Inferior parietal cortex (tissue), 1 donor: ENCODE results near the gene BCAS4.
"Not testable (repeated sequence)": the region's sequence is repeated elsewhere in the genome, so short reads cannot be mapped to it uniquely, and the experiment has no call there.

Source experiments
- DNase-seq: peaks from one replicate; pipeline ENCODE4 v3.0.0-alpha.2; 2016; ENCODE audit errors: extremely low spot score

Gene BCAS4

DNA sequence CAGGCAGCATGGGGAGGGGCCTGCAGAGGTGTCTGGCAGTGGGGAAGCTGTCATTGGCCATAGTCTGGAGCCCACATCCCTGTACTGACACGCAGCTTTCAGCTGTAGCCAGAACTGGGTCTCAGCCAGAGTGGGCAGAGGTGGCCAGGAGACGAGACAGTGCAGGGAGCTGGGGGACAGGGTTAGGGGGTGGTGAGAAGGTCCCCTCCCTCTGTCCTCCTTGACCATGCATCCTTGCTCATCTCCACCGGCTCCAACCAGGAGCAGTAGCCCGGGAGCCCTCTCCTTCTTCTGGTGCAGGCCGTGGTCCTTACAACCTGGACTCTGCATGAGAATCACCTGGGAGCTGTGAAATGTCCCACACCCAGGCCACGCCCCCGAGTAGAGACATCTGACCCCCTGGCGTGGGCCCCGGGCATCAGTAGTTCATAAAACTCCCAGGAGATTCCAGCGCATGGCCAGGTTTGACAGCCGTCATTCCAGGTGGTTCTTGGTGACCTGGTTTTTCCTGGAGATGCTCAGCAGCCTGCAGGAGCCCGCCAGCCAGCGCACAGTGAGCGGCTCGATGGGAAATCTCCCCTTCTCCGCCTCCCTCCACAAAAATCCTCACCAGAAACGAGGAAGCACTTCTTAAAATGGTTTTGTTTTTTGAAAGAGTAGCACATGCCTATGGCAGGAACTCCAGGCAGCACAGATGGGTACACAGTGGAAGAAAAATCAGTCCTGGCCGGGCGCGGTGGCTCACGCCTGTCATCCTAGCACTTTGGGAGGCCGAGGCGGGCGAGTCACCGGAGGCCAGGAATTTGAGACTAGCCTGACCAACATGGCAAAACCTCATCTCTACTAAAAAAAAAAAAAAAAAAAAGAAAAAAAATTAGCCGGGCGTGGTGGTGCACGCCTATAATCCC lies 80.2 kb downstream of the BCAS4 start:
- DNase-seq: no peak

DNA sequence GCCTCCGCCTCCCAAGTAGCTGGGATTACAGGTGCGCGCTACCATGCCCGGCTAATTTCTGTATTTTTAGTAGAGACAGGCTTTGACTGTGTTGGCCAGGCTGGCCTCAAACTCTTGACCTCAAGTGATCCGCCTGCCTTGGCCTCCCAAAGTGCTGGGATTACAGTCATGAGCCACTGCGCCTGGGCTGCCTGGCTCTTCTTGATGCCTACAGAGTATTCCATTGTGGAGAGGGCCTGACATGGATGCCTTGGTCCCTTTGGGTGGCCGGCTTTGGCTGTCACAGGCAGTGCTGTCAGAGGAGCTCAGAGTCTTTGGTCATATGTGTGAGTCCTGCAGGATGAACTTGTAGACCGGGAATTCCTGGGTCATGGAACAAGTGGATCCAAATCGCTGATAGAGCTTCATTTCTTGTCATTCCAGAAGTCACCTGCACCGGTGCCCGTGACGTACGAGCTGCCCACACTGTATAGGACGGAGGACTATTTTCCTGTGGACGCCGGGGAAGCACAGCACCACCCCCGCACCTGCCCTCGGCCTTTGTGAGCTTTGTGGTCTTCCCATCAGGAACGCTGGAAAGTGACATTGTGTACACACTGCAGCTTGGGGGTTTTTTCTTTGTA lies 81.3 kb downstream of the BCAS4 start:
- no peak for DNase-seq

DNA sequence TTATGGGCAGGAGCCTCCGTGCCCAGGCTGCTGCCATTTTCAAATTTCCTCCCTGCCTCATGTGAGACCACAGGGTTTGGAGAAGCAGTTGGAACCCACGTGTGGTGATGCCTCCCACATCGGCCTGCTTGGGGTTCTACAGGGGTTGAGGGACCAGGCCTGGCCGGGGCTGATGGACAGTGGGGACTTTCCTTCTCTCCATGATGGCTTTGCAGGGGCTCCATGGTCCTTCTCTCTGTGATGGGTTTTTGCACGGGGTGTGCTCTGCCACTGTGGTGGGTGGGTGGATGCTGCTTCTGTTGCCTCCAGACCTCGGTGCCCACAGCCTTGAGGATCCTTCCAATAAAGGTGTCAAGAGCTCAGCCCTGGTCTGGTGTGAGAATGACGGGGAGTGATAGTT lies 82.0 kb downstream of the BCAS4 start:
- no peak for DNase-seq

DNA sequence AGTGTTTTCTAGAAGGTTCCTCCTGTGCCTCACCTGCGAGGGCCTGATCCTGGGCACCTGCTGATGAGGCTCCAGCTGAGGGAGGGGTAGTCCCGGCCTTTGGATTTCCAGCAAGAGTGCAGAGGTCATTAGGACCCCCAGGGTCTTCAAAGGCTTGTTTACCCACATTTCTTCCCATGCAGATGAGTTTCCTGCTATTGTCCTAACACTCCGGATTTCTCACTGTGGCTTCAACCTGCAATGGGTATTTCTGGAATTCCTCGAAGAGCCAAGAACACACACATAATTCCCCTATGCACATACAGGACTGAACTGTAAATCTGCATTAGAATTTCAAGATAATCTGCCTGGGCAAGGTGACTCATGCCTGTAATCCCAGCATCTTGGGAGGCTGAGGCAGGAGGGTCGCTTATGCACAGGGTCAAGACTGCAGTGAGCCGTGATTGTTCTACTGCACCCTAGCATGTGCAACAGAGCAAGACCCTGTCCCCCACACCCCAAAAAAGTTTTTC lies 82.4 kb downstream of the BCAS4 start:
- DNase-seq: no peak

GRCh38 chr20:50879649-50880550 lies 85.0 kb downstream of the BCAS4 start:
- DNase-seq: no peak

DNA sequence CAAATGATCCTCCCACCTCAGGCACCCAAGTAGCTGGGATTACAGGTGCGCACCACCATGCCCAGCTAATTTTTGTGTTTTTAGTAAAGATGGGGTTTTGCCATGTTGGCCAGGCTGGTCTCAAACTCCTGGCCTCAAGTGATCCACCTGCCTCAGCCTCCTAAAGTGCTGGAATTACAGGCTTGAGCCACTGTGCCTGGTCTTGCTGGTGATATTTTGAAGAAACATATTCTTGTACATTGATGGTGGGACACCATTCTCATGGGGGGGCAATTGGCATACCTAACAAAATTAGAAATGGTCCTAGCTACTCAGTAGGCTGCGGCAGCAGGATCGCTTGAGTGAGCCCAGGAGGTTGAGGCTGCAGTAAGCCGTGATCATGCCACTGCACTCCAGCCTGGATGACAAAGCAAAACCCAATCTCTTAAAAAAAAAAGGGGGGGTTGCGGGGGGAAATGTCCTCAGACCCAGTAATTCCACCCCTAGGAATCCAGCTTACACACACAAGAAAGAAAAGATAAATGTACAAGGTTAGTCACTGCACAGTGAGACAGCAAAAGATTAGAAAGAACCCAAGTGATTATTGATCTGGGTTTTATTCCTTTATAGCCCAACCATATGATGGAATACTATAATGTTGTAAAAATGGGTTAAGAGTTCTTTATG lies 87.0 kb downstream of the BCAS4 start:
- not testable (repeated sequence) for DNase-seq

- DNase-seq: no peak
Measured at GRCh38 chr20:50883856-50884255, 89.0 kb downstream of the BCAS4 start.

- DNase-seq: no peak
Measured at GRCh38 chr20:50885068-50885467, 90.2 kb downstream of the BCAS4 start.

- DNase-seq: no peak
Measured at GRCh38 chr20:50885781-50886180, 90.9 kb downstream of the BCAS4 start.

DNA sequence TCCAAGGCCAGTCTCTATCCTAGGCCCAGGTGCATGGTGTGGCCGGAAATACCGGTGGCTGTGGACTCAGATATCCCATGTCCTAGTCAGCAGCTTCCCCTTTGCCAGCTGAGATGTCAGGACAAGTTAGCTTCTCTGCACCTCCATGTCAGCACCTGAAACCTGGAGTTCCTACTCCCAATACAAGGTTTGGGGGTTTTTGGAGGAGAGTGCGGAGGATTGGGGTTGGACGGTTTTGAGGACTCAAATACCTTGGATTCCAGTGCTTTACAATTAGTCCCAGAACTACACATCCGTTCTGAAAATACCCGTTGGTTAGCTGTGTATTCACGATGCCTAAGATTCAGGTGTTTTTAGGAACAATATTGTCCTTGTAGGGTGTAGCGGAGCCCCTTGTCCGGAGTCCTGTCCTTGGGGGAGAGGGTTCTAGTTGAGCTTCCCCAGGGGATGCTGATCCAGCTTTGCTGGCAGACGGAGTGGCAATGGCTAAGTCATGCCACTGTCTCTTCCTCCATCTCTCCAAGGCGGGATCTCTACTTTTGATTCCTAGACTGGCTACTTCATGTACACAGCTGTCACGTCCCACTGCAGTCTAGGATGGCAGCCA lies 91.4 kb downstream of the BCAS4 start:
- DNase-seq: no peak

- DNase-seq: no peak
Measured at GRCh38 chr20:50887576-50887975, 92.7 kb downstream of the BCAS4 start.

- no peak for DNase-seq
Measured at GRCh38 chr20:50891138-50891537, 96.3 kb downstream of the BCAS4 start.

DNA sequence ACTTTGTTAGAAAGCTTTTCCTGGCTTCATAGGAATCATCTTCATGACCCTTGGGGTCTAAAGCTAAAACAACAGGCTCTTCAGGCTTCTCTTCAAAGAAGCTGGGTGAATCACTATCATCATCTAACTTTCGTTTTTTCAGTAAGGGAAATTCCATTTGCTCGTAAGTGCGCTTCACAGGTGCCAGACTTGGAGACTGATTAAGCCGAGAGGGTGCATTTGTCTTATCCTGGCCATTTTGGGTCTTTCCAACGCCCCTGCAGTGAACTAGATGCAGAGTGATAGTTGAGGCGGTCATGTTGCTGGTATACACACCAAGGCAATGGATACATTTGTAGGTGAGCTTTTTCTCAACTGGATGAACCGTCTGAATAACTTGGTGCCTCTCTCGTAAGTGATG lies 97.5 kb downstream of the BCAS4 start:
- no peak for DNase-seq

- no peak for DNase-seq
Measured at GRCh38 chr20:50893620-50894019, 98.8 kb downstream of the BCAS4 start.

DNA sequence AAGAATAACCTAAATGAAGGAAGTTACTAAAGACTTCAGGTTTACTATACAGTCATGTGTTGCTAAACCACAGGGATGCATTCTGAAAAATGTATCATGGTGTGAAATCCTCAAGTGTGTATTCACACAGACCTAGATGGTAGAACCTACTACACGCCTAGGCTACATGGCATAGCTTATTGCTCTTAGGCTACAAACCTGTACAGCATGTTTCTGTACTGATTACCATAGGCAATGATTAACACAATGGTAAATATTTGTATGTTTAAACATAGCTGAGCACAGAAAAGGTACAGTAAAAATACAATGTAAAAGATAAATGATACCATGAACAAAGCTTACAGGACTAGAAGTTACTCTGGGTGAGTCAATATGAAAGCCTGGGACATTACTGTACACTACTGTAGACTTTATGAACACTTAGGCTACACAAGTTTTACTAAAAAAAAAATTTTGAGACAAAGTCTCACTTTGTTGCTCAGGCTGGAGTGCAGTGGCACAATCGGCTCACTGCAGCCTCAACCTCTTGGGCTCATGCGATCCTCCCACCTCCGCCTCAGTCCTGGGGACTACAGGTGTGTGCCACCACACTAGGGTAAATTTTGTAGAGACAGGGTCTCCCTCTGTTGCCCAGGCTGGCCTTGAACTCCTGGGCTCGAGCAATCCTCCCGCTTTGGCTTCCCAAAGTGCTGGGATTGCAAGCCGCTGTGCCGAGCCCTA lies 100.4 kb downstream of the BCAS4 start:
- DNase-seq: no peak

- no peak for DNase-seq
Measured at GRCh38 chr20:50898475-50898874, 103.6 kb downstream of the BCAS4 start.

GRCh38 chr20:50900261-50900660 lies 105.4 kb downstream of the BCAS4 start:
- DNase-seq: no peak

DNA sequence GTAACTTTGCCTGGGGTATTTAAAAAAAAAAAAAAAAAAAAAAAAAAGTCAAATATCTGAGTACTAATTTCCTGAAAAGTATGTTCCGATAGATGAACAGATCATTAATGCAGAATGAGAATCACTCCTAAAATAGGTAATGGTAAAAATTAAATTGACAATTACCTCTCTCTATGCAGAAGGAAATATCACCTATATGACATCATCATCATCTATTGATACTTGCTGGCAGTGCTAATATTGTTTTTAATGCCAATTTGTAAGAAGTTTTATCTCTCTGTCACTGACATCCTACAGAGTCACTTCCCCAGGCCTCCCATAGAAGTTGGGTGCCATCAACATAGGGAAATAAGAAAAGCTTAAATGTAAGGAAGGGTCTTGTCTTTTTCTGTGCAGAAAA lies 106.4 kb downstream of the BCAS4 start:
- no peak for DNase-seq

DNA sequence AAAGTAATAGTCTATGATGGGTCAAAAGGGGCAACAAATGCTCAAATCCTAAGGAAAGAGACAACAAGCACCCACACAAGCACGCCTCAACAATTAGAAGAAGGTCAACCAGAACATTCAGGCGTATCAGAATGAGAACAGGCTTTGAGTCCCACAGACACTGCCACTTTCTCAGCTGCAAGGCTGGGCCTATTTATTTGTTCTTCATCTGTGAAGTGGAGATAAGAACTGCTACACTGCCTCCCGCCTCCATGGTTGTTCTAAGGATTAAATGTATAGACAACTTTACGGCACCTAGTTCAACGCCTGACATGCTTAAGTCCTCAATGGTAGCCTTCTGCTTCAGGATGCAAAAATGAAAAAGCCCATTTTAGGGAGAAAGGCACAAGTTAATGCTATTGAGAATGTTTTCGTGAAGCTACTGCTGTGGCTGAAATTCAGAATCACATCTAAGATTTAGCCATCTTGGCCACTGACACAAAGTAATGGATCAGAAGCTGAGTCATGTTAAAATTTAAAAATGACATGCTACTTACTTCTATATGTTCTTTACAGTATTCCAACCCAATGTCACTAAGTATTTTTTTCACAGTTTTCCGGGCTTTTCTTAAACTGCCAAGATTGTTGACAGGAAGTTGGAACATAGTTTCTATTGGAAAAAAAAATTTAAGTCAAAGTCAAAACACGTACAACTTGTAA lies 108.6 kb downstream of the BCAS4 start:
- no peak for DNase-seq

- no peak for DNase-seq
Measured at GRCh38 chr20:50904067-50904570, 109.3 kb downstream of the BCAS4 start.
